ACHN (cell line): ENCODE data around the gene VCL.
"Not testable (repeated sequence)": the region's sequence is repeated elsewhere in the genome, so short reads cannot be mapped to it uniquely, and the experiment has no call there.

Source experiments
- DNase-seq: peaks from one replicate; pipeline ENCODE4 v3.0.0-alpha.2; 2015
- in situ Hi-C: cut with HindIII; loops from 2 replicates; pipeline ENCODE4 v1.10.0; 2017; ENCODE audit warnings: low sequenced_read_pairs, low pct_ligation_motif_present, low pct_unique_long_range_greater_than_20kb

The VCL gene

GRCh38 chr10:74056050-74056818 is 58.3 kb downstream of the VCL start:
- in situ Hi-C loops, result no loop called here
- DNase-seq, result peak; percentile 73

- no peak for DNase-seq
- in situ Hi-C loops, result no loop called here
Observed at GRCh38 chr10:74058071-74058470, 60.2 kb downstream of the VCL start.

- in situ Hi-C loops, result no loop called here
- DNase-seq, result peak; percentile 45
Observed at GRCh38 chr10:74058658-74059057, 60.7 kb downstream of the VCL start.

- in situ Hi-C loops, result no loop called here
Observed at GRCh38 chr10:74061104-74061503, 63.2 kb downstream of the VCL start.

GRCh38 chr10:74061978-74062377 is 64.1 kb downstream of the VCL start:
- DNase-seq, in situ Hi-C loops: not testable (repeated sequence)

More at GRCh38 chr10:74061104-74061503, 63.2 kb downstream of the VCL start:
- no peak for DNase-seq

GRCh38 chr10:74063256-74063655 is 65.3 kb downstream of the VCL start:
- in situ Hi-C loops, result no loop called here
- no peak for DNase-seq

- DNase-seq, result no peak
- in situ Hi-C loops, result no loop called here
Observed at GRCh38 chr10:74067373-74068352, 69.7 kb downstream of the VCL start.

GRCh38 chr10:74071157-74071556 is 73.2 kb downstream of the VCL start:
- peak; percentile 37 for DNase-seq
- in situ Hi-C loops, result no loop called here

- in situ Hi-C loops, result no loop called here
- no peak for DNase-seq
Observed at GRCh38 chr10:74072503-74072902, 74.6 kb downstream of the VCL start.

- DNase-seq, result no peak
- in situ Hi-C loops, result loop anchor here (25.0 kb wide), 1 partner anchor 189 kb away; no protein-coding TSS in a partner anchor
Observed at GRCh38 chr10:74075906-74076305, 78.0 kb downstream of the VCL start.

- in situ Hi-C loops, result loop anchor here (25.0 kb wide), 1 partner anchor 190 kb away; no protein-coding TSS in a partner anchor
Observed at GRCh38 chr10:74076961-74077360, 79.0 kb downstream of the VCL start.

GRCh38 chr10:74077416-74077815 is 79.5 kb downstream of the VCL start:
- in situ Hi-C loops, result loop anchor here (25.0 kb wide), 1 partner anchor 190 kb away; no protein-coding TSS in a partner anchor
- peak; percentile 87 for DNase-seq

More at GRCh38 chr10:74076961-74077360, 79.0 kb downstream of the VCL start:
- DNase-seq, result no peak

GRCh38 chr10:74078037-74078436 is 80.1 kb downstream of the VCL start:
- in situ Hi-C loops, result loop anchor here (25.0 kb wide), 1 partner anchor 191 kb away; no protein-coding TSS in a partner anchor
- peak; percentile 83 for DNase-seq

GRCh38 chr10:74079028-74079935 is 81.4 kb downstream of the VCL start:
- in situ Hi-C loops, result loop anchor here (25.0 kb wide), 1 partner anchor 192 kb away; no protein-coding TSS in a partner anchor
- peak; percentile 68 for DNase-seq

- peak; percentile 78 for DNase-seq
- in situ Hi-C loops, result loop anchor here (25.0 kb wide), 1 partner anchor 193 kb away; no protein-coding TSS in a partner anchor
Observed at GRCh38 chr10:74079936-74080590, 82.1 kb downstream of the VCL start.

GRCh38 chr10:74081192-74081803 is 83.4 kb downstream of the VCL start:
- in situ Hi-C loops, result loop anchor here (25.0 kb wide), 1 partner anchor 194 kb away; no protein-coding TSS in a partner anchor
- DNase-seq, result peak; percentile 82
